ENCODE measurements around the gene HFE. TPM values are rescaled to one million over a fixed set of nuclear protein-coding genes. Genes with fewer than 3 reads are reported as not detected.
A peak's percentile ranks its signal among the peaks of the same experiment; 100 is the strongest.

The HFE gene
- total and polyA plus RNA-seq, 10 of the 15 experiments (the other 5 are each of a cell fraction or from before 2014, with no cell fraction given): 0.52 to 5.9 (median 1.7) TPM

GRCh38 chr6:26121141-26122004 is 34.1 kb downstream of the HFE start (continued):
- TF ChIP-seq CBX5 (IDR thresholded peaks at IDR 0.05; ENCODE audit: low read depth): no peak

DNA sequence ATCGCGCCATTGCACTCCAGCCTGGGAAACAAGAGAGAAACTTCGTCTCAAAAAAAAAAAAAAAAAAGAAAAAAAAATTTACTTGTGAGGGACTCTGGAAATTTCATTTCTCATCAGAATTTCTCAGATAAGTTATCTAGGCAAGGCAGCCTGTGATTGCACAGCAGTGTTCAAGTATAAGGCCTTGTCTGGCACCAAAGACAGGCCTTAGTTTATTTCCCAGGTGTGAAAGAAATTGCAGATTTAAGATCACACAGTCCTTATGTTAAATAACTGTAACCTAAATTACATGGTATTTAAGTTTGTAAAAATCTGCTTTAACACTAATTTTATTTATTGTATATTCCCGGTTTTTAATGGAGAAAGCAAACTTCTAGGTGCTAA is 34.8 kb downstream of the HFE start:
- no peaks in the 10 kb centered on the region; the same call in 2 of the 3 replicates for H3K9me3 ChIP-seq (replicated peaks; ENCODE audit: control insufficient read depth, insufficient read depth, low read length)
- ATAC-seq: no peak
- H3K79me2 ChIP-seq (ENCODE audit: control insufficient read depth, insufficient read depth, low read length): peaks cover 36% of the 10 kb centered on the region
- H3K27ac ChIP-seq (ENCODE audit: control insufficient read depth, insufficient read depth): peak overlapping the region; percentile 95
- peak overlapping the region; percentile 70 for H3K9ac ChIP-seq (ENCODE audit: control insufficient read depth, insufficient read depth, low read length)
- peaks cover 6% of the 10 kb centered on the region; the same call in 1 of the 2 replicates for H4K20me1 ChIP-seq (ENCODE audit: control insufficient read depth, insufficient read depth)
- no peak for FAIRE-seq
- CTCF ChIA-PET: no interaction called here
- H3K4me1 ChIP-seq (ENCODE audit: control insufficient read depth, insufficient read depth, low read length): peaks cover 3% of the 10 kb centered on the region; the same call in 1 of the 2 replicates
- TF ChIP-seq RB1 (IDR thresholded peaks at IDR 0.05; ENCODE audit: borderline replicate concordance) (no peak), SREBF1 (IDR thresholded peaks at IDR 0.05; ENCODE audit: low read length) (no peak), MLLT1 (IDR thresholded peaks at IDR 0.05) (peak; percentile 48; the same call in 1 of the 2 replicates), NKRF (conservative IDR thresholded peaks at IDR 0.05) (no peak), SREBF2 (IDR thresholded peaks at IDR 0.05; ENCODE audit: low read length) (no peak), ZBTB4 (CRISPR knock-in tag; IDR thresholded peaks at IDR 0.05) (no peak)
- TF ChIP-seq, protein P1, sequence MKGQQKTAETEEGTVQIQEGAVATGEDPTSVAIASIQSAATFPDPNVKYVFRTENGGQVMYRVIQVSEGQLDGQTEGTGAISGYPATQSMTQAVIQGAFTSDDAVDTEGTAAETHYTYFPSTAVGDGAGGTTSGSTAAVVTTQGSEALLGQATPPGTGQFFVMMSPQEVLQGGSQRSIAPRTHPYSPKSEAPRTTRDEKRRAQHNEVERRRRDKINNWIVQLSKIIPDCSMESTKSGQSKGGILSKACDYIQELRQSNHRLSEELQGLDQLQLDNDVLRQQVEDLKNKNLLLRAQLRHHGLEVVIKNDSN (IDR thresholded peaks at IDR 0.05; ENCODE audit: borderline replicate concordance, extremely low read length, insufficient read depth, low read depth, low read length): no peak
- DNase-seq (ENCODE audit: low read depth, low spot score): no peak
- H3K36me3 ChIP-seq (ENCODE audit: control insufficient read depth in 2 of 2, insufficient read depth in 2 of 2, low read length in 1 of 2): no peaks in the 10 kb centered on the region
- no TSS peak for BruUV-seq (replicated peaks)
- POLR2A ChIA-PET: interaction anchor here (0.5 to 3.6 kb wide), 2 partner anchors 90 to 1012 kb away, joined by 4 to 21 read pairs; a partner anchor contains a TSS
- no peaks in the 10 kb centered on the region for H3K27me3 ChIP-seq (replicated peaks in 1 of 2; ENCODE audit: control insufficient read depth in 2 of 2, insufficient read depth in 2 of 2, low read length in 1 of 2)
- RAD21 ChIA-PET (ENCODE audit: unreplicated experiment): interaction anchor here (7.2 kb wide), 1 partner anchor 36 kb away, joined by 96 read pairs; a partner anchor contains a TSS
- SMC1A ChIA-PET (ENCODE audit: uncharacterized antibody, unreplicated experiment): interaction anchor here (1.3 to 2.8 kb wide), 2 partner anchors 76 to 95 kb away, joined by 4 to 19 read pairs; a partner anchor contains a TSS
- H2AFZ ChIP-seq (ENCODE audit: control insufficient read depth, low read depth, low read length): no peak overlapping the region; the same call in 1 of the 2 replicates
- peak overlapping the region; percentile 64; the same call in 1 of the 2 replicates for H3K4me3 ChIP-seq
- peak overlapping the region; percentile 89 for H3K4me2 ChIP-seq (ENCODE audit: control insufficient read depth, insufficient read depth)
- intact Hi-C loops (cut with micrococcal nuclease; ENCODE audit: unreplicated experiment): loop anchor here (2.0 to 5.0 kb wide), 4 partner anchors 67 to 1690 kb away; a partner anchor contains a TSS
- in situ Hi-C loops (cut with MboI): loop anchor here (5.0 to 10.0 kb wide), 3 partner anchors 75 to 1713 kb away; a partner anchor contains a TSS
- WGBS (ENCODE audit: insufficient coverage, insufficient replicate concordance, low lambda C conversion rate, missing lambda C conversion rate): 0% methylated on average over 1 of the region's 4 CpGs

All from GM12878 (cell line).